ENCODE measurements around the gene IRS1. TPM values are rescaled to one million over a fixed set of nuclear protein-coding genes. Genes with fewer than 3 reads are reported as not detected.

Gene IRS1, protein sequence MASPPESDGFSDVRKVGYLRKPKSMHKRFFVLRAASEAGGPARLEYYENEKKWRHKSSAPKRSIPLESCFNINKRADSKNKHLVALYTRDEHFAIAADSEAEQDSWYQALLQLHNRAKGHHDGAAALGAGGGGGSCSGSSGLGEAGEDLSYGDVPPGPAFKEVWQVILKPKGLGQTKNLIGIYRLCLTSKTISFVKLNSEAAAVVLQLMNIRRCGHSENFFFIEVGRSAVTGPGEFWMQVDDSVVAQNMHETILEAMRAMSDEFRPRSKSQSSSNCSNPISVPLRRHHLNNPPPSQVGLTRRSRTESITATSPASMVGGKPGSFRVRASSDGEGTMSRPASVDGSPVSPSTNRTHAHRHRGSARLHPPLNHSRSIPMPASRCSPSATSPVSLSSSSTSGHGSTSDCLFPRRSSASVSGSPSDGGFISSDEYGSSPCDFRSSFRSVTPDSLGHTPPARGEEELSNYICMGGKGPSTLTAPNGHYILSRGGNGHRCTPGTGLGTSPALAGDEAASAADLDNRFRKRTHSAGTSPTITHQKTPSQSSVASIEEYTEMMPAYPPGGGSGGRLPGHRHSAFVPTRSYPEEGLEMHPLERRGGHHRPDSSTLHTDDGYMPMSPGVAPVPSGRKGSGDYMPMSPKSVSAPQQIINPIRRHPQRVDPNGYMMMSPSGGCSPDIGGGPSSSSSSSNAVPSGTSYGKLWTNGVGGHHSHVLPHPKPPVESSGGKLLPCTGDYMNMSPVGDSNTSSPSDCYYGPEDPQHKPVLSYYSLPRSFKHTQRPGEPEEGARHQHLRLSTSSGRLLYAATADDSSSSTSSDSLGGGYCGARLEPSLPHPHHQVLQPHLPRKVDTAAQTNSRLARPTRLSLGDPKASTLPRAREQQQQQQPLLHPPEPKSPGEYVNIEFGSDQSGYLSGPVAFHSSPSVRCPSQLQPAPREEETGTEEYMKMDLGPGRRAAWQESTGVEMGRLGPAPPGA (N-terminal part only)
- total RNA-seq = 13.3 and 17.3 TPM in 2 replicates

DNA sequence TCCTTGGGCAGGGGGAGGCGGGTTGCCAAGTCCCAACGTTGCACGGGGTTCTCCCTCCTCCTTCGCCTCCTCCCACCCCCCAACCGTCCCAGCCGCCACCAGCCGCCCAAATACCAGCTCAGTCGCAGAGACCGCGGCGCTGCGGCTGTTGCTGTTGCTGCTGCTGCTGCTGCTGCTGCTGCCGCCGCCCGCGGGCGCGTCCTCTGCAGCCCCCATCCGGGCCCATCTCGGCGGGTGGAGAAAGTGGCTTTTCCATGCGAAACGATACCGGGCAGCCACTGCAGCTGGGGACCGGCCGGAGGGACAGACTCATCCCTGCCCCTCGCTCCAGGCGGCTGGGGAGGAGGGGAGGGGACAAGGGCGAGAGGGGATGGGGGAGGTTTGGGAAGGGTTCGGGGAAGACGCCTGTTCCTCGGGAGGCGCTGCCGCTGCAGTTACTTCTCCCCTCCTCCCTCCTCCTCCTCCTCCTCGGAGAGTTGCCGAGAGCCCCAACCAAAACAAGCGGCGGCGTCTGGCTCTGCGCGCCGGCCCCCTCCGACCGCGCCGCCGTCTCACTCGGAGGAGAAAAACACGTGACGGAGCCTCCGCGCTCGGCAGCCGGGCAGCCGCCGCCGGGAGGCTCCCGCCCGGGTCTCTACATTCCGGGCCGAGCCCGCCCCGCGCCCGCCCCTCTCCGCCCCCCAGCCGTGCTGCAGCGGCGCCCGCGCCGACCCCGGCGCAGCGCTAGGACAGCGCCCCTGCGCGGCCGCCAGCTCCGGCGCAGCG, at the start of gene IRS1:
TSS of gene IRS1 (minus strand) at position 610 of the 765 bp plus-strand sequence. CDS start 1,082 bp downstream, outside the sequence.

GRCh38 chr2:226835796-226836547, 36.4 kb upstream of the IRS1 start, which contains the start of gene RHBDD1:
RHBDD1 (plus strand) TSS chr2:226836054; CDS start chr2:226864694, 28,640 bp downstream.

Other genes starting within 250 kb of the IRS1 start
- gene RHBDD1, start 36.2 kb upstream of the IRS1 start, total RNA-seq = 7.0 and 9.7 TPM in 2 replicates

All from cardiac atrium fibroblast (primary cell).